Tracheal epithelial cell (primary cell): ENCODE data around the gene ELOVL7. TPM values are rescaled to one million over a fixed set of nuclear protein-coding genes. Genes with fewer than 3 reads are reported as not detected.

ENCODE experiments used
- total RNA-seq: library from RNA; depleted of rRNA; stranded (reverse); fragments of >200 nt; gene quantifications from 2 replicates; pipeline ENCODE4 v1.2.1, GENCODE V29; 2014

Gene ELOVL7
- 14.1 and 22.7 TPM in 2 replicates for total RNA-seq

DNA sequence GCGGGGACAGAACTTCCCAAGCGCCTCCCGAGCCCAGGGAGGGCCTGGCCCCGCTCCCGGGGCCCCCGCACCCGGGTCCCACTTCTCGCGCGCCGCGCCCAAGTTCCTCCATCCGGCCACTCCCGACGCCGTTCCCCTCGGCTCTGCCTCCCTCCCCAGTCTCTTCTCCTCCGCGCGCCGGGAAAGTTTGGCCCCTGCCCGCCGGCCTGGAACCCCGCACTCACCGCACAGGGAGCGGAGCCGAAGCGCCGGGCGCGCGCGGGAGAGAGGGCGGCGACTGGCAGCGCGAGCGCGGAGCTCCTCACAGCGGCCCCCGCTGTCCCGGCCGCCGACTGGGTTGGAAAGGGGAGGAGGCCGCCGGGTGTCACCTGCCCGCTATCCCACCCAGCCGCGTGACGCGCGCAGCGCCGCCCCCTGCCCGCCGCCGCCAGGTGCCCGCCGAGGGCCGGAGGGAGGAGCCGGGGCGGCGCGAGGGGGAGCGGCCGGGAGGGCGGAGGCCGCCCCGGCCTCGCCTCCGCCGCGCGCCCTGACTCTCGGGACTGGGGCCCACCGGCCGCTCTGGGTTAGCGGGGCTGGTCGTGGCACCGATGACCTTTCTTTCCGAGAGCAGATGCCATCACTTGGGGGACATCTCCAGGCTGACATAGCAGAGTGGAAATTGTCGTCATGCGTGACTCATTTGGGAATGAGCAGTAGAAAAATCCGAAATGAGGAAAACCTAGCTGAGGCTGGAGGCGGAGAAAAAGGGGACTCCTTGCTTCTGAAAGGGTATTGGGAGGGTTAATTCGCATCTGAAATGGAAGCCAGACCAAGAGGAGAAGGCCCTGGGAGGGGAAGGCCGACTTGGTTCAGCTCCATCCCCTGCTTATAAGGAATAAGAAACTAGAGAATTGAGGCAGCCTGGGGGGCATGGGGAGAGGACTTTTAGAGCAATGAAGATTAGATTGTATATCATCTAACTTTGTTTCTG, at the start of gene ELOVL7:
Gene ELOVL7, minus strand, starts transcription at position 334 of the 970 bp plus-strand sequence. CDS start 56,872 bp downstream, outside the sequence.

Other genes with a start within 250 kb of the ELOVL7 start
- gene DEPDC1B, start 144.1 kb downstream of the ELOVL7 start, total RNA-seq = 2.1 and 4.6 TPM in 2 replicates
- gene ERCC8, start 100.8 kb upstream of the ELOVL7 start, total RNA-seq = 24.6 and 25.4 TPM in 2 replicates
- gene NDUFAF2, start 100.9 kb upstream of the ELOVL7 start, total RNA-seq = 21.4 and 40.5 TPM in 2 replicates